K562 (cell line): ENCODE data around the gene DCAF15. TPM values are rescaled to one million over a fixed set of nuclear protein-coding genes. Genes with fewer than 3 reads are reported as not detected.

Experiments
- JUN ChIP-seq, 2 experiments: sonication (generic) in 1 of 2; formaldehyde crosslinking in 1 of 2; IDR thresholded peaks; 2 replicates each; pipeline versions ENCODE4 v1.6.1 to v1.8.0; 2012 to 2022; ENCODE audit warnings: borderline replicate concordance in 2 of 2, mild to moderate bottlenecking in 2 of 2, improper control_type of control experiment in 1 of 2, low read depth in 1 of 2, low read length in 1 of 2, missing genetic modification reagents in 1 of 2
- polyA plus RNA-seq, 8 experiments: library from polyadenylated mRNA; depleted of rRNA in 4 of 8; stranded (reverse) in 5 of 8; unstranded in 3 of 8; fragments of >200 nt; fragmentation: Nextera tagmentation in 2 of 8; fragmentation: Illumina TruSeq in 1 of 8; extraction: Ambion mirVana in 2 of 8; extraction: Trizol in 1 of 8; gene quantifications; 2 replicates each; pipeline versions ENCODE4 v1.2.1 to v1.2.3, GENCODE V29; 2011 to 2014; ENCODE audit warnings: inconsistent platforms in 1 of 8, missing spikeins in 1 of 8
- total RNA-seq, 7 experiments: library from RNA; depleted of rRNA in 6 of 7; stranded (reverse); fragments of >200 nt in 6 of 7; fragmentation: Illumina TruSeq in 2 of 7; extraction: Trizol in 2 of 7; gene quantifications; 2 replicates each; pipeline versions ENCODE4 v1.2.1 to v1.2.3, GENCODE V29; 2011 to 2021; ENCODE audit warnings: low replicate concordance in 1 of 7
- TF ChIP-seq, protein P1 (sequence below): fragments of 450-650 bp; IDR thresholded peaks from 2 replicates; pipeline ENCODE4 v1.6.1; 2016; ENCODE audit warnings: mild to moderate bottlenecking, moderate library complexity
- TF ChIP-seq, protein P2 (sequence below): sonication (generic); formaldehyde crosslinking; IDR thresholded peaks from 2 replicates; pipeline ENCODE4 v1.8.0; 2022; ENCODE audit warnings: missing genetic modification reagents, mild to moderate bottlenecking, moderate library complexity, borderline replicate concordance

Gene DCAF15
- total and polyA plus RNA-seq, 9 of the 15 experiments (the other 6 are each of a cell fraction or from before 2014, with no cell fraction given) = 0.17 to 68.5 (median 27.7) TPM

DNA sequence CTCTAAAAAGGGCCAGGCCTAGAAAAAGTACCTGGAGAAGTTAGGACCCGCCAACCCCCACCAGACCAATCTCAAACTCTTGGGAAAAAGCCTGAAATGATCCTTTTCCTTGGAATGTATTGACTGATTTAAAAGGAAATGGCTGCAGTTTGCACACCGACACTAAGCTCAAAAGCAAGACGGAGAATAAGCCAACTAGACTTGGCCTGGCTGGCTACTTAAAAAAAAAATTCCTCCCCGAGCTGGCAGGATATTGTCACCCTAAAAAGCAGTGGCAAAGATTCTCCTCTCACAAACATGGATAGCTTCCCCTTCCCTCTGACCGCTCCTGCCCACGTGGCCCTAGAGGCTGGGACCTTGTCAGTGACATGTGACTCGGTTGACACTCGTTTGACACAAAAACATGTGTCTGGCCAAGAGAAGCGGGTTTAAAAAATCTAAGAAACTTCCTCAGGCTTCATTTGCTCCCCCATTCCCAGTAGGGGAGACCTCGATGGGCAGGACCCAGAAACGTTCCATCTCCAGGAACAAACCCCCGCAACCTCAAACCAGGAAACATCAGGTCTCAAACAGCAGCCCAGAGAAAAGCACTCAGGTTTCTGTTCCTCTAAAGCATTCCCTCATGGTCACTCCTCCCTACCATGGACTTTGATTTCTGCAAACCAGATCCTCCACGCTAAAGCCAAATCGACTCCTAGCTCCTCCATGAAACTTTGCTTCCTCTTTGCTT, 52.5 kb downstream of the DCAF15 start (continued):
- TF ChIP-seq, protein P1, sequence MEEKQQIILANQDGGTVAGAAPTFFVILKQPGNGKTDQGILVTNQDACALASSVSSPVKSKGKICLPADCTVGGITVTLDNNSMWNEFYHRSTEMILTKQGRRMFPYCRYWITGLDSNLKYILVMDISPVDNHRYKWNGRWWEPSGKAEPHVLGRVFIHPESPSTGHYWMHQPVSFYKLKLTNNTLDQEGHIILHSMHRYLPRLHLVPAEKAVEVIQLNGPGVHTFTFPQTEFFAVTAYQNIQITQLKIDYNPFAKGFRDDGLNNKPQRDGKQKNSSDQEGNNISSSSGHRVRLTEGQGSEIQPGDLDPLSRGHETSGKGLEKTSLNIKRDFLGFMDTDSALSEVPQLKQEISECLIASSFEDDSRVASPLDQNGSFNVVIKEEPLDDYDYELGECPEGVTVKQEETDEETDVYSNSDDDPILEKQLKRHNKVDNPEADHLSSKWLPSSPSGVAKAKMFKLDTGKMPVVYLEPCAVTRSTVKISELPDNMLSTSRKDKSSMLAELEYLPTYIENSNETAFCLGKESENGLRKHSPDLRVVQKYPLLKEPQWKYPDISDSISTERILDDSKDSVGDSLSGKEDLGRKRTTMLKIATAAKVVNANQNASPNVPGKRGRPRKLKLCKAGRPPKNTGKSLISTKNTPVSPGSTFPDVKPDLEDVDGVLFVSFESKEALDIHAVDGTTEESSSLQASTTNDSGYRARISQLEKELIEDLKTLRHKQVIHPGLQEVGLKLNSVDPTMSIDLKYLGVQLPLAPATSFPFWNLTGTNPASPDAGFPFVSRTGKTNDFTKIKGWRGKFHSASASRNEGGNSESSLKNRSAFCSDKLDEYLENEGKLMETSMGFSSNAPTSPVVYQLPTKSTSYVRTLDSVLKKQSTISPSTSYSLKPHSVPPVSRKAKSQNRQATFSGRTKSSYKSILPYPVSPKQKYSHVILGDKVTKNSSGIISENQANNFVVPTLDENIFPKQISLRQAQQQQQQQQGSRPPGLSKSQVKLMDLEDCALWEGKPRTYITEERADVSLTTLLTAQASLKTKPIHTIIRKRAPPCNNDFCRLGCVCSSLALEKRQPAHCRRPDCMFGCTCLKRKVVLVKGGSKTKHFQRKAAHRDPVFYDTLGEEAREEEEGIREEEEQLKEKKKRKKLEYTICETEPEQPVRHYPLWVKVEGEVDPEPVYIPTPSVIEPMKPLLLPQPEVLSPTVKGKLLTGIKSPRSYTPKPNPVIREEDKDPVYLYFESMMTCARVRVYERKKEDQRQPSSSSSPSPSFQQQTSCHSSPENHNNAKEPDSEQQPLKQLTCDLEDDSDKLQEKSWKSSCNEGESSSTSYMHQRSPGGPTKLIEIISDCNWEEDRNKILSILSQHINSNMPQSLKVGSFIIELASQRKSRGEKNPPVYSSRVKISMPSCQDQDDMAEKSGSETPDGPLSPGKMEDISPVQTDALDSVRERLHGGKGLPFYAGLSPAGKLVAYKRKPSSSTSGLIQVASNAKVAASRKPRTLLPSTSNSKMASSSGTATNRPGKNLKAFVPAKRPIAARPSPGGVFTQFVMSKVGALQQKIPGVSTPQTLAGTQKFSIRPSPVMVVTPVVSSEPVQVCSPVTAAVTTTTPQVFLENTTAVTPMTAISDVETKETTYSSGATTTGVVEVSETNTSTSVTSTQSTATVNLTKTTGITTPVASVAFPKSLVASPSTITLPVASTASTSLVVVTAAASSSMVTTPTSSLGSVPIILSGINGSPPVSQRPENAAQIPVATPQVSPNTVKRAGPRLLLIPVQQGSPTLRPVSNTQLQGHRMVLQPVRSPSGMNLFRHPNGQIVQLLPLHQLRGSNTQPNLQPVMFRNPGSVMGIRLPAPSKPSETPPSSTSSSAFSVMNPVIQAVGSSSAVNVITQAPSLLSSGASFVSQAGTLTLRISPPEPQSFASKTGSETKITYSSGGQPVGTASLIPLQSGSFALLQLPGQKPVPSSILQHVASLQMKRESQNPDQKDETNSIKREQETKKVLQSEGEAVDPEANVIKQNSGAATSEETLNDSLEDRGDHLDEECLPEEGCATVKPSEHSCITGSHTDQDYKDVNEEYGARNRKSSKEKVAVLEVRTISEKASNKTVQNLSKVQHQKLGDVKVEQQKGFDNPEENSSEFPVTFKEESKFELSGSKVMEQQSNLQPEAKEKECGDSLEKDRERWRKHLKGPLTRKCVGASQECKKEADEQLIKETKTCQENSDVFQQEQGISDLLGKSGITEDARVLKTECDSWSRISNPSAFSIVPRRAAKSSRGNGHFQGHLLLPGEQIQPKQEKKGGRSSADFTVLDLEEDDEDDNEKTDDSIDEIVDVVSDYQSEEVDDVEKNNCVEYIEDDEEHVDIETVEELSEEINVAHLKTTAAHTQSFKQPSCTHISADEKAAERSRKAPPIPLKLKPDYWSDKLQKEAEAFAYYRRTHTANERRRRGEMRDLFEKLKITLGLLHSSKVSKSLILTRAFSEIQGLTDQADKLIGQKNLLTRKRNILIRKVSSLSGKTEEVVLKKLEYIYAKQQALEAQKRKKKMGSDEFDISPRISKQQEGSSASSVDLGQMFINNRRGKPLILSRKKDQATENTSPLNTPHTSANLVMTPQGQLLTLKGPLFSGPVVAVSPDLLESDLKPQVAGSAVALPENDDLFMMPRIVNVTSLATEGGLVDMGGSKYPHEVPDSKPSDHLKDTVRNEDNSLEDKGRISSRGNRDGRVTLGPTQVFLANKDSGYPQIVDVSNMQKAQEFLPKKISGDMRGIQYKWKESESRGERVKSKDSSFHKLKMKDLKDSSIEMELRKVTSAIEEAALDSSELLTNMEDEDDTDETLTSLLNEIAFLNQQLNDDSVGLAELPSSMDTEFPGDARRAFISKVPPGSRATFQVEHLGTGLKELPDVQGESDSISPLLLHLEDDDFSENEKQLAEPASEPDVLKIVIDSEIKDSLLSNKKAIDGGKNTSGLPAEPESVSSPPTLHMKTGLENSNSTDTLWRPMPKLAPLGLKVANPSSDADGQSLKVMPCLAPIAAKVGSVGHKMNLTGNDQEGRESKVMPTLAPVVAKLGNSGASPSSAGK = peak; percentile 85
- TF ChIP-seq JUN (IDR thresholded peaks at IDR 0.05; ENCODE audit: borderline replicate concordance, low read depth, low read length) (peak; percentile 18; the same call in 1 of the 2 replicates), JUN (CRISPR knock-in tag; IDR thresholded peaks at IDR 0.05; ENCODE audit: borderline replicate concordance) (no peak)
- TF ChIP-seq, protein P2, sequence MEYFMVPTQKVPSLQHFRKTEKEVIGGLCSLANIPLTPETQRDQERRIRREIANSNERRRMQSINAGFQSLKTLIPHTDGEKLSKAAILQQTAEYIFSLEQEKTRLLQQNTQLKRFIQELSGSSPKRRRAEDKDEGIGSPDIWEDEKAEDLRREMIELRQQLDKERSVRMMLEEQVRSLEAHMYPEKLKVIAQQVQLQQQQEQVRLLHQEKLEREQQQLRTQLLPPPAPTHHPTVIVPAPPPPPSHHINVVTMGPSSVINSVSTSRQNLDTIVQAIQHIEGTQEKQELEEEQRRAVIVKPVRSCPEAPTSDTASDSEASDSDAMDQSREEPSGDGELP (CRISPR knock-in tag) = peak; percentile 29; the same call in 1 of the 2 replicates
